Breast epithelium (tissue), 4 donors: ENCODE measurements around the gene CCDC92B. TPM values are rescaled to one million over a fixed set of nuclear protein-coding genes. Genes with fewer than 3 reads are reported as not detected.
"Not testable (repeated sequence)": the region's sequence is repeated elsewhere in the genome, so short reads cannot be mapped to it uniquely, and the experiment has no call there.

Source experiments
- DNase-seq, 2 donors: peaks; one replicate each; pipeline ENCODE4 v3.0.0-alpha.2; 2019; ENCODE audit warnings: low spot score in 2 of 2
- H3K27ac ChIP-seq, 2 donors: fragments of 200-600 bp; sonication (generic) in 1 of 2; one replicate each; pipeline ENCODE4 v1.5.1; 2016 to 2019; ENCODE audit warnings: mild to moderate bottlenecking in 1 of 2
- H3K27me3 ChIP-seq, 2 donors: fragments of 200-600 bp; sonication (generic) in 1 of 2; one replicate each; pipeline versions ENCODE4 v1.5.1 to v1.6.0; 2017 to 2019; ENCODE audit warnings: control low read depth in 1 of 2, mild to moderate bottlenecking in 1 of 2
- H3K36me3 ChIP-seq: fragments of 200-600 bp; one replicate; pipeline ENCODE4 v1.5.1; 2019
- H3K4me1 ChIP-seq, 2 donors: fragments of 200-600 bp; sonication (generic); one replicate each; pipeline ENCODE4 v1.5.1; 2016 to 2019; ENCODE audit warnings: control low read depth in 1 of 2
- H3K4me3 ChIP-seq, 3 donors: fragments of 200-600 bp; sonication (generic); 1 replicate in 2 of 3; 2 replicates in 1 of 3; pipeline ENCODE4 v1.5.1; 2016 to 2019; ENCODE audit warnings: mild to moderate bottlenecking in 3 of 3, moderate library complexity in 2 of 3
- H3K9me3 ChIP-seq, 2 donors: fragments of 200-600 bp; sonication (generic) in 1 of 2; one replicate each; pipeline ENCODE4 v1.5.1; 2016 to 2019; ENCODE audit warnings: control low read depth in 1 of 2
- CTCF ChIP-seq, 3 donors: fragments of 450-650 bp; IDR thresholded peaks; one replicate each; pipeline ENCODE4 v1.5.1; 2016 to 2017; ENCODE audit warnings: antibody characterized with exemption in 3 of 3, mild to moderate bottlenecking in 3 of 3, moderate library complexity in 3 of 3
- POLR2A ChIP-seq: fragments of 450-650 bp; IDR thresholded peaks from one replicate; pipeline ENCODE4 v1.6.1; 2016; ENCODE audit warnings: antibody characterized with exemption, mild to moderate bottlenecking, moderate library complexity
- POLR2AphosphoS5 ChIP-seq, 3 donors: sonication (generic); formaldehyde crosslinking; IDR thresholded peaks; one replicate each; pipeline ENCODE4 v1.6.1; 2017; ENCODE audit warnings: antibody characterized with exemption in 3 of 3
- intact Hi-C: fragments of 100-400 bp; cut with DNase I; formaldehyde crosslinking; loops from one replicate; pipeline ENCODE4 v1.15.1; 2023; ENCODE audit warnings: low total_unique reads
- total RNA-seq, 3 donors: library from RNA; depleted of rRNA; stranded (reverse); fragments of >200 nt; gene quantifications; one replicate each; pipeline ENCODE4 v1.1.0, GENCODE V29; 2016

CCDC92B gene
- total RNA-seq, 3 donors from 2014 or later, result 0.33 TPM; not detected in 2

DNA sequence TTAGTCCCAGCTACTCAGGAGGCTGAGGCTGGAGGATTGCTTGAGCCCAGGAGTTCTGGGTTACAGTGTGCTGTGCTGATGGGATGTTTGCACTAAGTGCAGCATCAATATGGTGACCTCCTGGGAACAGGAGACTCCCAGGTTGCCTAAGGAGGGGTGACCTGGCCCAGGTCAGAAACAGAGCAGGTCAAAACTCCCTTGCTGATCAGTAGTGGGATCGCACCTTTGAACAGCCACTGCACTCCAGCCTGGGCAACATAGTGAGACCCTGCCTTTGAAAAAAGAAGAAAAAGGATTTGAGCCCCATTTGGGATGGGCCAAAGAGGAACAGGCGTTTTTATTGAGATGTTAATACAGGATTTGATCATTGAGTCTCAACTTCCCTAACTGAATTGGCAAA, 68.5 kb downstream of the CCDC92B start:
- H3K36me3 ChIP-seq, result no peaks in the 10 kb centered on the region
- TF ChIP-seq POLR2A (no peak), POLR2AphosphoS5 (IDR thresholded peaks at IDR 0.05) (no peak), CTCF (IDR thresholded peaks at IDR 0.05) (no peak)
- DNase-seq, result no peak
- intact Hi-C loops, result no loop called here
- no peaks in the 10 kb centered on the region for H3K9me3 ChIP-seq
- no peak overlapping the region for H3K4me3 ChIP-seq
- H3K4me1 ChIP-seq, result no peaks in the 10 kb centered on the region
- H3K27ac ChIP-seq, result no peak overlapping the region
- no peaks in the 10 kb centered on the region for H3K27me3 ChIP-seq

- H3K27ac ChIP-seq, H3K4me3 ChIP-seq, H3K36me3 ChIP-seq, H3K4me1 ChIP-seq, intact Hi-C loops, H3K9me3 ChIP-seq, H3K27me3 ChIP-seq, DNase-seq: not testable (repeated sequence)
Observed at GRCh38 chr17:2679247-2679646, 70.2 kb downstream of the CCDC92B start.

Other genes starting within 250 kb of the CCDC92B start
- gene METTL16, start 237.8 kb downstream of the CCDC92B start, total RNA-seq, result 10 to 100 TPM; 25.6 to 46.4 (median 26.9) TPM
- 100 to 1,000 TPM in 2 of 3 donors, 10 to 100 TPM in 1; 99.5 to 134 (median 119) TPM for gene PAFAH1B1, start 156.0 kb downstream of the CCDC92B start, total RNA-seq
- 10 to 100 TPM; 37.6 to 77.7 (median 50.6) TPM for gene CLUH, start 37.9 kb downstream of the CCDC92B start, total RNA-seq
- gene RAP1GAP2, start 46.8 kb upstream of the CCDC92B start, total RNA-seq, result 10 to 100 TPM in 2 of 3 donors, 1 to 10 TPM in 1; 5.3 to 23.4 (median 10.8) TPM